ENCODE measurements around the gene MCM3.

The MCM3 gene

DNA sequence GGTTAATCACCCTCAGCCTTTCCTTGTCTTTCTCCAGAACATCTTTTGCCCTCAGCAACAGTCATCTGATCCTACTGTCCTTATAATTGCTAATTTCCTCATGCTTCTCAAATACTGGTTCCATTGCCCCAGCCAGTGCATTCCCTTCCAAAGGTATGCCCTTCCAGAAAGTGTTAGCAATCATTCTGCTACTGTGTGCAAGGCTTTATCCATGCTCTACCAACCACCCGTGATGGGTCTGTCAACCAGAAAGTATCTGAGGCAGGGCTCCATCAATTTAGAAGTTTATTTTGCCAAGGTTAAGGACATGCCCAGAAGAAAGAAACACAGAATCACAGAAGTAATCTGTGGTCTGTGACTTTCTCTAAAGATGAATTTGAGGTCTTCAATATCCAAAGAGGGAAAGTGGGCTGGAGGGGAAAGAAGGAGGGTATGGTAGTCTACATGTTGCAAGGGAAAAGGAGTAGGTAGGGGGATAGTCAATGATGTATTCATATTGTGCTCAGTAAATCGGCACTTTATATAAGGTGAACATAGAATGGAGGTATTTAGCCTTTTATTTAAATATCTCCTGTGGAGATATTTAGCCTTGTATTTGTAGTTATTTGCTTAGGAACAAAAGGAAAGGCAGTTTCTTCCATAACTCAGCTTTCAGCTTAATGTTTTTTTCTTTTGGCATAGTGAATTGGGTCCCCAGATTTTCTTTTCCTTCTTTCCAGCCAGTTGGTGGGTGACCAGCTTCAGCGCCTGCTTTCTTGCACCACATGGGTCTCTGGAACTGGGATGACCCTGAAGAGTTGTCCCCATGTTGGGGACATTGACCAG, 42.2 kb upstream of the MCM3 start (continued):
- TF ChIP-seq, protein P1, sequence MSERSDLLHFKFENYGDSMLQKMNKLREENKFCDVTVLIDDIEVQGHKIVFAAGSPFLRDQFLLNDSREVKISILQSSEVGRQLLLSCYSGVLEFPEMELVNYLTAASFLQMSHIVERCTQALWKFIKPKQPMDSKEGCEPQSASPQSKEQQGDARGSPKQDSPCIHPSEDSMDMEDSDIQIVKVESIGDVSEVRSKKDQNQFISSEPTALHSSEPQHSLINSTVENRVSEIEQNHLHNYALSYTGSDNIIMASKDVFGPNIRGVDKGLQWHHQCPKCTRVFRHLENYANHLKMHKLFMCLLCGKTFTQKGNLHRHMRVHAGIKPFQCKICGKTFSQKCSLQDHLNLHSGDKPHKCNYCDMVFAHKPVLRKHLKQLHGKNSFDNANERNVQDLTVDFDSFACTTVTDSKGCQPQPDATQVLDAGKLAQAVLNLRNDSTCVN (tag by site-specific recombination; optimal IDR thresholded peaks at IDR 0.05): no peak
- no peak for TF ChIP-seq ZNF48 (tag by site-specific recombination; IDR thresholded peaks at IDR 0.05)
- no peak for TF ChIP-seq ZSCAN30 (tag by site-specific recombination; IDR thresholded peaks at IDR 0.05)
- TF ChIP-seq ZNF549 (tag by site-specific recombination; IDR thresholded peaks at IDR 0.05): no peak
- no peak for TF ChIP-seq ZEB2 (tag by site-specific recombination; IDR thresholded peaks at IDR 0.05)
- TF ChIP-seq, protein P2, sequence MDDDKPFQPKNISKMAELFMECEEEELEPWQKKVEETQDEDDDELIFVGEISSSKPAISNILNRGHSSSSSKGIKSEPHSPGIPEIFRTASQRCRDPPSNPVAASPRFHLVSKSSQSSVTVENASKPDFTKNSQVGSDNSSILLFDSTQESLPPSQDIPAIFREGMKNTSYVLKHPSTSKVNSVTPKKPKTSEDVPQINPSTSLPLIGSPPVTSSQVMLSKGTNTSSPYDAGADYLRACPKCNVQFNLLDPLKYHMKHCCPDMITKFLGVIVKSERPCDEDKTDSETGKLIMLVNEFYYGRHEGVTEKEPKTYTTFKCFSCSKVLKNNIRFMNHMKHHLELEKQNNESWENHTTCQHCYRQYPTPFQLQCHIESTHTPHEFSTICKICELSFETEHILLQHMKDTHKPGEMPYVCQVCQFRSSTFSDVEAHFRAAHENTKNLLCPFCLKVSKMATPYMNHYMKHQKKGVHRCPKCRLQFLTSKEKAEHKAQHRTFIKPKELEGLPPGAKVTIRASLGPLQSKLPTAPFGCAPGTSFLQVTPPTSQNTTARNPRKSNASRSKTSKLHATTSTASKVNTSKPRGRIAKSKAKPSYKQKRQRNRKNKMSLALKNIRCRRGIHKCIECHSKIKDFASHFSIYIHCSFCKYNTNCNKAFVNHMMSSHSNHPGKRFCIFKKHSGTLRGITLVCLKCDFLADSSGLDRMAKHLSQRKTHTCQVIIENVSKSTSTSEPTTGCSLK (tag by site-specific recombination; IDR thresholded peaks at IDR 0.05): no peak
- TF ChIP-seq, protein P3, sequence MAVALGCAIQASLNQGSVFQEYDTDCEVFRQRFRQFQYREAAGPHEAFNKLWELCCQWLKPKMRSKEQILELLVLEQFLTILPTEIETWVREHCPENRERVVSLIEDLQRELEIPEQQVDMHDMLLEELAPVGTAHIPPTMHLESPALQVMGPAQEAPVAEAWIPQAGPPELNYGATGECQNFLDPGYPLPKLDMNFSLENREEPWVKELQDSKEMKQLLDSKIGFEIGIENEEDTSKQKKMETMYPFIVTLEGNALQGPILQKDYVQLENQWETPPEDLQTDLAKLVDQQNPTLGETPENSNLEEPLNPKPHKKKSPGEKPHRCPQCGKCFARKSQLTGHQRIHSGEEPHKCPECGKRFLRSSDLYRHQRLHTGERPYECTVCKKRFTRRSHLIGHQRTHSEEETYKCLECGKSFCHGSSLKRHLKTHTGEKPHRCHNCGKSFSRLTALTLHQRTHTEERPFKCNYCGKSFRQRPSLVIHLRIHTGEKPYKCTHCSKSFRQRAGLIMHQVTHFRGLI (tag by site-specific recombination; IDR thresholded peaks at IDR 0.05): no peak

DNA sequence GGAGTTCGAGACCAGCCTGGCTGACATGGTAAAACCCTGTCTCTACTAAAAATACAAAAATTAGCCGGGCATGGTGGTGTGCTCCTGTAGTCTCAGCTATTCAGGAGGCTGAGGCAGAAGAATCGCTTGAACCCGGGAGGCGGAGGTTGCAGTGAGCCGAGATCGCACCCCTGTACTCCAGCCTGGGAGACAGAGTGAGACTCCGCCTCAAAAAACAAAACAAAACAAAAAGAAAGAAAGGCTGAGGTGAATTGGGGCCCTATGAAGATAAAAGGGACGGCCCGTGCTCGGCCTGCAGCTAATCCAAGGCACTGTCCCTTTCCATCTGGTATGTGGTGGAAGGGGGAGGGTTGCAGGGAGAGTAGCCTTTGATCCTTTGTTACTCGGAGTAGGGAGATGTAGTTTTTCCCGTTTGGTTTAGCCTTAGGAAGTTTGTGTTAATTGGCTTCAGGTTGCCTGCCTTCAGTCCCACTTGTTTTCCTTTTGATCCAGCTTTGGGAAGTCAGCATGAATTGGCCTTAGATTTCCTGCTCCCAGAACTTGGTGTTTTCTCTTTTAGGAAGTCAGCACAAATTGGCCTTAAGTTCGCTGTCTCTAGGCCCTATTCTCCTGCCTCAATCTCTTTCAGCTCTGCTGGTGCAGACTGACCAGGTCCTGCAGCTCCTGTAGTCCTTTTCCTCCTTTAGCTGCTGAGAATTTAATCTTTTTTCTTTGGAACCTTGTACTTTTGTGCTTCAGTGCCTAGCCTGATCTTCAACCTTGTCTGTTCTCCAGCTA, 41.3 kb upstream of the MCM3 start:
- H3K27ac ChIP-seq (ENCODE audit: extremely low read depth, low read depth, low read length): no peak overlapping the region
- POLR2A ChIA-PET: no interaction called here
- no peak overlapping the region for H3K4me3 ChIP-seq (ENCODE audit: low read depth, low read length)
- CTCF ChIA-PET: interaction anchor here (0.5 kb wide), 1 partner anchor 28 kb away, joined by 3 read pairs; no protein-coding TSS in a partner anchor
- H3K36me3 ChIP-seq (ENCODE audit: control insufficient read depth in 2 of 2, insufficient read depth in 1 of 2, low read length in 2 of 2): no peaks in the 10 kb centered on the region
- TF ChIP-seq, protein P4, sequence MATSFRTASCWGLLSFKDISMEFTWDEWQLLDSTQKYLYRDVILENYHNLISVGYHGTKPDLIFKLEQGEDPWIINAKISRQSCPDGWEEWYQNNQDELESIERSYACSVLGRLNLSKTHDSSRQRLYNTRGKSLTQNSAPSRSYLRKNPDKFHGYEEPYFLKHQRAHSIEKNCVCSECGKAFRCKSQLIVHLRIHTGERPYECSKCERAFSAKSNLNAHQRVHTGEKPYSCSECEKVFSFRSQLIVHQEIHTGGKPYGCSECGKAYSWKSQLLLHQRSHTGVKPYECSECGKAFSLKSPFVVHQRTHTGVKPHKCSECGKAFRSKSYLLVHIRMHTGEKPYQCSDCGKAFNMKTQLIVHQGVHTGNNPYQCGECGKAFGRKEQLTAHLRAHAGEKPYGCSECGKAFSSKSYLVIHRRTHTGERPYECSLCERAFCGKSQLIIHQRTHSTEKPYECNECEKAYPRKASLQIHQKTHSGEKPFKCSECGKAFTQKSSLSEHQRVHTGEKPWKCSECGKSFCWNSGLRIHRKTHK (tag by site-specific recombination; IDR thresholded peaks at IDR 0.05): no peak
- TF ChIP-seq ZNF433 (tag by site-specific recombination; IDR thresholded peaks at IDR 0.05; ENCODE audit: low read depth) (no peak), HOXD13 (CRISPR knock-in tag; IDR thresholded peaks at IDR 0.05; ENCODE audit: borderline replicate concordance) (no peak), ZNF596 (tag by site-specific recombination; IDR thresholded peaks at IDR 0.05) (no peak), BCL11A (tag by site-specific recombination; IDR thresholded peaks at IDR 0.05; ENCODE audit: low read depth) (no peak), ZNF214 (tag by site-specific recombination; IDR thresholded peaks at IDR 0.05; ENCODE audit: borderline replicate concordance) (no peak), KLF1 (tag by site-specific recombination; IDR thresholded peaks at IDR 0.05) (no peak), ZNF292 (tag by site-specific recombination; IDR thresholded peaks at IDR 0.05; ENCODE audit: borderline replicate concordance, low read depth) (no peak), ZNF843 (tag by site-specific recombination; IDR thresholded peaks at IDR 0.05) (no peak), ZNF391 (tag by site-specific recombination; IDR thresholded peaks at IDR 0.05; ENCODE audit: borderline replicate concordance, low read depth) (no peak), SCRT1 (tag by site-specific recombination; IDR thresholded peaks at IDR 0.05; ENCODE audit: borderline replicate concordance) (no peak)
- H3K9me3 ChIP-seq (ENCODE audit: control insufficient read depth, insufficient read depth, low read depth, low read length): no peaks in the 10 kb centered on the region
- peaks cover 6% of the 10 kb centered on the region; the same call in 1 of the 2 replicates for H3K4me1 ChIP-seq (ENCODE audit: control insufficient read depth, insufficient read depth, low read length)
